Measurements from ENCODE around the gene BOLL.
A peak's percentile ranks its signal among the peaks of the same experiment; 100 is the strongest.
"Not testable (repeated sequence)": the region's sequence is repeated elsewhere in the genome, so short reads cannot be mapped to it uniquely, and the experiment has no call there.

BOLL gene

GRCh38 chr2:197705912-197706838 lies 78.9 kb downstream of the BOLL start:
- no peak for DNase-seq

- peak; percentile 83 to 94 (median 84) for DNase-seq
Observed at GRCh38 chr2:197705121-197705911, 79.8 kb downstream of the BOLL start, which contains the start of gene MARS2. MARS2 (plus strand) TSS chr2:197705369; CDS start chr2:197705406, 37 bp downstream.

GRCh38 chr2:197704434-197705120 lies 80.5 kb downstream of the BOLL start:
- no peak for DNase-seq

- DNase-seq: no peak
Observed at GRCh38 chr2:197700960-197701359, 84.2 kb downstream of the BOLL start.

- not testable (repeated sequence) for DNase-seq
Observed at GRCh38 chr2:197699724-197700123, 85.4 kb downstream of the BOLL start.

GRCh38 chr2:197696571-197696970 lies 88.5 kb downstream of the BOLL start:
- DNase-seq: not testable (repeated sequence)

GRCh38 chr2:197695971-197696370 lies 89.1 kb downstream of the BOLL start:
- not testable (repeated sequence) for DNase-seq

GRCh38 chr2:197695206-197695605 lies 89.9 kb downstream of the BOLL start:
- not testable (repeated sequence) for DNase-seq

- DNase-seq: no peak
Observed at GRCh38 chr2:197677483-197677882, 107.6 kb downstream of the BOLL start.

- no peak for DNase-seq
Observed at GRCh38 chr2:197677056-197677455, 108.1 kb downstream of the BOLL start.
